Testis (tissue), 2 donors: Measurements from ENCODE around the gene FBXL17.

Source experiments
- POLR2A ChIP-seq: fragments of 450-650 bp; IDR thresholded peaks from one replicate; pipeline ENCODE4 v1.6.1; 2017; ENCODE audit warnings: antibody characterized with exemption, mild to moderate bottlenecking, moderate library complexity
- TF ChIP-seq, protein P1 (sequence below), 3 experiments: fragments of 450-650 bp in 2 of 3; fragments of 200-600 bp in 1 of 3; sonication (generic) in 1 of 3; IDR thresholded peaks; one replicate each; pipeline ENCODE4 v1.5.1; 2016 to 2019; ENCODE audit warnings: antibody characterized with exemption in 3 of 3, mild to moderate bottlenecking in 2 of 3, moderate library complexity in 1 of 3

DNA sequence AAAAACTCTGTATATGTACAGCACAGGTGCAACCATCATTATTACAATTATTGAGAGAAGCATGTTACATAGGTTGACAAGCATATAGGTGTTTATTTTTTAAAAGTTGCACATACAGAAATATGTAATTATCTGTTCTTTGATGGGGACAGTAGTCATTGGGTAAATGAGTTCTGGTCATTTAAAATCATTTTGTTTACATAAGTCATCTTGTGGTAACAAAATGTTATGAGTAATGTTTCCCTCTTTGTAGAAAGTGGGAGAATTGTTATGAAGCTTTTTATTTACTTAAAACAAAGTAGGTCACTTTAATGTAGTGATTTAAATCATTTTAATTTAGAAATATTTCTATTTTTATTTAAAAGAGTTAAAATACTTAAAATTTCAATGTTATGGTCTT is 33.8 kb upstream of the FBXL17 start:
- TF ChIP-seq, protein P1, sequence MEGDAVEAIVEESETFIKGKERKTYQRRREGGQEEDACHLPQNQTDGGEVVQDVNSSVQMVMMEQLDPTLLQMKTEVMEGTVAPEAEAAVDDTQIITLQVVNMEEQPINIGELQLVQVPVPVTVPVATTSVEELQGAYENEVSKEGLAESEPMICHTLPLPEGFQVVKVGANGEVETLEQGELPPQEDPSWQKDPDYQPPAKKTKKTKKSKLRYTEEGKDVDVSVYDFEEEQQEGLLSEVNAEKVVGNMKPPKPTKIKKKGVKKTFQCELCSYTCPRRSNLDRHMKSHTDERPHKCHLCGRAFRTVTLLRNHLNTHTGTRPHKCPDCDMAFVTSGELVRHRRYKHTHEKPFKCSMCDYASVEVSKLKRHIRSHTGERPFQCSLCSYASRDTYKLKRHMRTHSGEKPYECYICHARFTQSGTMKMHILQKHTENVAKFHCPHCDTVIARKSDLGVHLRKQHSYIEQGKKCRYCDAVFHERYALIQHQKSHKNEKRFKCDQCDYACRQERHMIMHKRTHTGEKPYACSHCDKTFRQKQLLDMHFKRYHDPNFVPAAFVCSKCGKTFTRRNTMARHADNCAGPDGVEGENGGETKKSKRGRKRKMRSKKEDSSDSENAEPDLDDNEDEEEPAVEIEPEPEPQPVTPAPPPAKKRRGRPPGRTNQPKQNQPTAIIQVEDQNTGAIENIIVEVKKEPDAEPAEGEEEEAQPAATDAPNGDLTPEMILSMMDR (IDR thresholded peaks at IDR 0.05): no peak
- TF ChIP-seq POLR2A: no peak
